ENCODE results near the gene RPH3AL. TPM values are rescaled to one million over a fixed set of nuclear protein-coding genes. Genes with fewer than 3 reads are reported as not detected.
"Not testable (repeated sequence)": the region's sequence is repeated elsewhere in the genome, so short reads cannot be mapped to it uniquely, and the experiment has no call there.

The RPH3AL gene
- total RNA-seq, 1 experiment from 2014 or later = 22.0 TPM

DNA sequence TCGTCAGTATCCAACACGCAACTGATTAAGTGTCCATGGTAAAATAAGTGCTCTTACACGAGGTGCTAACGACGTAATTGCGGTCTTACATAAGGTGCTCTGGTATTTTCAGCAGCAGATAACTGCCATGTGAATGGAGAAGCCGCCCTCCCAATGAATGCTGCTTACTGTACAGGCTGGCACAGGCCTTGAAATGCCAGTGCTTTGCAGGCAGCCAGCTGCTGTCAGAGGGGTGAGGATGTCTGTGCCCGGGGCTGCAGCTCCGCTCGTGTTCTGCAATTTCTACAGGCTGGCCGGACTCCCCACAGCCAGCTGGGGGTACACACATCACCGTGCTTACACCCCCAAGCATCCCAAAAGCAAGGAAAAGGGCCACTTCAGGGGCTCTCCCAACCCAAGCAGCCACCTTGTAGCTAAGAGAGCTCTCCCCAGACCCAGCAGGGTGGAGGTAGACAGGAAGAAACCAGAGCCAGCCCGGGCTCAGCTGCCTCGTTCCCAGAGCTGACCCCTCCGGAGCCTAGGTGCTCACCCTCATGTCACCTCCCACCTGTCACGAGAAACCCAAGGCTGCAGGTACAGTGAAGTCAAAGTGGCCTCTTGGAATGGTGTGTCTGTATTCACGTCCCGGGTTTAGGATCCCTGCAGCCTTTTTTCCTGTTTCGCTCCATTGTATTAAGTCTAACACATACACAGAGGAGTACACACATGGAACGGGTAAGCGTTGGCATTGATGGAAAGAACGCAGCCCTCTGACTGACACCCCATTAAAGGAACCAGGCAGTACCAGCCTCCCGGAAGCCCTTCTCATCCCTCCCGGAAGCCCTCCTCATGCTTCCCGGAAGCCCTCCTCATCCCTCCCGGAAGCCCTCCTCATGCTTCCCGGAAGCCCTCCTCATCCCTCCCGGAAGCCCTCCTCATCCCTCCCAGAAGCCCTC is 27.2 kb upstream of the RPH3AL start:
- no peak for DNase-seq (ENCODE audit: low read depth)

DNA sequence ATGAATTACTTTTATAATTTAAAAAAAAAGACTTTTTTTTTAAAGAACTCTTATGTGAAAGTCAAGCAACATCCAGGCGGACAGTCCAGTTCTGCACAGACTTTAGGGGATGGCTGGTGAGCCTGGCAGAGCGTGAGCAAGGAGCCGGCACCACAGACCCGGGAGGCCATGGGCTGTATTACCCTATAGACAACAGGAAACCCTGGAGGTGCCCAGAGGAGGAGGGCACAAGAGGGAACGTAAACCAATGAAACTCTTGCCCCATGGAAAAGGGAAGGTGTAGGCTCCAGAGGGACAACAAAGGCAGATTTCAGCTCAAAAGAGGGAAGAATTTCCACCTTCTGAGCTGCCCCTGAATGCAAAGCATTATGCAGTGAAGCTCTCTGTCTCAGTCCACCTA is 25.5 kb upstream of the RPH3AL start:
- DNase-seq (ENCODE audit: low read depth) = no peak

DNA sequence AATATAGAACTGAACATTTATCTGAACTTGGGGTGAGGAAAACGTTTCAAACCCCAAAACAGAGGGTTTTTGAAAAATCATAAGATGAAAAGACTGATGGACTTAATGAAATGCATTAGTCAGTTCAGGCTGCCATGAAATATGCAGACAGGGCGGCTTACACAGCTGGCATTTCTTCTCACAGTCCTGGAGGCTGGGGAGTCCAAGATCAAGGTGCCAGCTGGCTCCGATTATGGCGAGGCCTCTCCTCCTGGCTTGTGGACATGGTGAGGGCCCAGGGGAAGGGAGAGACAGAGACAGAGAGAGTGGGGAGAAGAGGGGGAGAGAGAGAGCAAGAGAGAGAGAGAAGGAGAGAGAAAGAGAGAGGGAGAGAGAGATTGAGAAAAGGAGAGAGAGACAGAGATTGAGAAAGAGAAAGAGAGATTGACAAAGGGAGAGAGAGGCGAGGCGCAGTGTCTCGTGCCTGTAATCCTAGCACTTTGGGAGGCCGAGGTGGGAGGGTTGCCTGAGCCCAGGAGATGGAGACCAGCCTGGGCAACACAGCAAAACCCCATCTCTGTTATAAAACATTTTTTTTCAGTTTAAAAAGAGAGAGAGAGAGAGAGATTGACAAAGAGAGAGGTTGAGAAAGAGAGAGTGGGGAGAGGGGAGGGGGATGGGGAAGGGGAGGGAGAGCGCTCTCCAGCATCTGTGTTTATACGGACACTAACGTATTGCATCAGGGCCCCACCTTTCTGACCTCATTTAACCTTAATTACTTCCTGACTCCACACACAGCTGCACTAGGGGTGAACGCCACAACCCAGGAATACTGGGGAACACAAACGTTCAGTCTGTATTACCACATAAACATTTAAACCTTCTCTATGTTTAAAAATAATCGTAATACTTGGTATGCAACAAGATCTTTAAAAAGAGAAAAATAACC is 24.6 kb upstream of the RPH3AL start:
- peak; percentile 38 for DNase-seq (ENCODE audit: low read depth)

DNA sequence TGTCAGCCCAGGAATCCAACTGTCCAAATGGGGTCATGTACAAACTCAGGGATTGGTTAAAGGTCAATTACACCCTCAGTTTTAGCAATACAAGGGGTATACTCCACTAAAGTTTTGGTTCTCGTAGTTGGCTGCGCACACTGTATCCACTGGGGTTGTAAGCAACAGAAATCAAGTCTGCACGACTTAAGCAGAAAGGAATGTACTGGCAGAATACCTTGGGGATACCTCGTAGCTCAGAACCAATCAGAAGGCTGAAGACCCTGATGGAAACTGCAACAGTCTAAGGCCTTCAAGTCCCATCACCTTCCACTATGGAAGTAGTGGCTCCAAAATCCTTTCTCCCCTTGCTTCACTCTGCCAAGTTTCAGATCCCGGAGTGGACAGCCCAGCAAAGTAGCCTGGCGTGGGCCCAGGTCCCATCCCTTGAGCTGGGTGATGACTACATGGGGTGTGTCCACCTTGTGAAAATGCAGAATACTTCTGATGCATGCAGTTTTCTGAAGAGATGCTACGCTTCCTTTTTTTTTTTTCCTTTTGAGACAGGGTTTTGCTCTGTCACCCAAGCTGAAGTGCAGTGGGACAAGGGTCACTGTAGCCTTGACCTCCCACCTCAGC is 21.1 kb upstream of the RPH3AL start:
- no peak for DNase-seq (ENCODE audit: low read depth)

DNA sequence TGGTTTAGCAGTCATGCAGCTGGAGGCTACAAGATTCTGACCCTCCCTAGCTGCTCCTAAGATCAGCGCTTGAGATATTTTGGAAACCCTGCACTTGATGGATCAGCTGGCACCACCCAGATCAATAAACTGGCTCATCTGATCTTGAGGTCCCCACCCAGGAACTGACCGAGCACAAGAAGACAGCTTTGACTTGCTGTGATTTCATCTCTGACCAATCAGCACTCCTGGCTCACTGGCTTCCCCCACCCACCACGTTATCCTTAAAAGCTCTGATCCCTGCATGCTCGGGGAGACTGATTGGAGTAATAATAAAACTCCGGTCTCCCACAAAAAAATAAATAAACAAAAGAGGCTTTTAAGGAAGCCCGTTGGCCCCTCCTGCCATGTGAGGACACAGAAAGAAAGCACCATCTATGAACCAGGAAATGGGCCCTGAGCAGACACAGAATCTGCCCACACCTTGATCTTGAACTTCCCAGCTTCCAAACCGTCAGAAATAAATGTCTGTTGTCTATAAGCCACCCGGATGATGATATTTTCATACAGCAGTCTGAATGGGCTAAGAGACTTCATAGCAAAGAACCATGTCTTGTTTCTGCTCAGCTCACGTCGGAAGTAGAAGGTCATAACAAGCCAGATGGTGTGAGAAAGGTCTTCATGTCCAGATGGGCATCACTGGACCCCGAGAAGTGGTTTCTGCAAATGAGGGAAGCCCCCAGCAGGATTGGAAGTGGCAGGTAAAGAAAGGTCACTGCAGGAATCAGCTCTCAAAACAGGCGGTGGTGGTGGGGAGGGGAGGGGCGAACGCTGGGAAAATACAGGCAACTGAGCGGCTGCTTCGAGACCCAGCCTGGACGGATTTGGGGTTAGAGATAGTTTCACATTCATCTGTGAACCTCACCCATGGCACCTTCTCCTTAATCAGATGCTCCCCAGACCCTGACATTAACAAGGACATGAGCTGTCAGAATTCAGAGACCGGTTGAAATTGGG is 19.8 kb upstream of the RPH3AL start:
- no peak for DNase-seq (ENCODE audit: low read depth)

DNA sequence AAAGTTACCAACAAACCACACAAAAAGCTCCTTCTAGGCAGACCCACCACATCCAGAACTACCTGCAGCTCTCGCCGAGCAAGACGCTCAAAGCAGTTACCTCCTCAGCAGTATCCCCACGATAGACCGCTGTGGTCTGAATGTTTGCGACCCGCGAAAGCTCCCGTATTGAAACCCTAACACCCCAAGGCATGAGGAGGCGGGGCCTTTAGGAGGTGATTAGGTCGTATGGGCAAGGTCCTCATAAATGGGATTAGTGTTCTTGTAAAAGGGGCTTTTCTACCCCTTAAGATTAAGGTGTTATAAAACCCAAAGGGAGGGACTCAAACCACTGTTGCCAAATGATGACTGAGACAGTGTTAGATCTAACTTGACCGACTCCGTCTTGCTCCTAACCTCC is 19.0 kb upstream of the RPH3AL start:
- DNase-seq (ENCODE audit: low read depth) = no peak

DNA sequence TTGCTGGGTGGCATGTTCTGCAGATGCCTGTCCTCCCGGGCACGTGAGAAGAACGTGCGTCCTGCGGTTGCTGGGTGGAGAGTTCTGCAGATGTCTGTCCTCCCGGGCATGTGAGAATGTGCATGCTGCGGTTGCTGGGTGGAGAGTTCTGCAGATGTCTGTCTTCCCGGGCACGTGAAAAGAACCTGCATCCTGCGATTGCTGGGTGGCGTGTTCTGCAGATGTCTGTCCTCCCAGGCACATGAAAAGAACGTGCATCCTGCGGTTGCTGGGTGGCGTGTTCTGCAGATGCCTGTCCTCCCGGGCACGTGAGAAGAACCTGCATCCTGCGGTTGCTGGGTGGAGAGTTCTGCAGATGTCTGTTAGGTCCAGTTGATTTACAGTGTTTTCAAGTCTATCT is 15.0 kb upstream of the RPH3AL start:
- not testable (repeated sequence) for DNase-seq (ENCODE audit: low read depth)

DNA sequence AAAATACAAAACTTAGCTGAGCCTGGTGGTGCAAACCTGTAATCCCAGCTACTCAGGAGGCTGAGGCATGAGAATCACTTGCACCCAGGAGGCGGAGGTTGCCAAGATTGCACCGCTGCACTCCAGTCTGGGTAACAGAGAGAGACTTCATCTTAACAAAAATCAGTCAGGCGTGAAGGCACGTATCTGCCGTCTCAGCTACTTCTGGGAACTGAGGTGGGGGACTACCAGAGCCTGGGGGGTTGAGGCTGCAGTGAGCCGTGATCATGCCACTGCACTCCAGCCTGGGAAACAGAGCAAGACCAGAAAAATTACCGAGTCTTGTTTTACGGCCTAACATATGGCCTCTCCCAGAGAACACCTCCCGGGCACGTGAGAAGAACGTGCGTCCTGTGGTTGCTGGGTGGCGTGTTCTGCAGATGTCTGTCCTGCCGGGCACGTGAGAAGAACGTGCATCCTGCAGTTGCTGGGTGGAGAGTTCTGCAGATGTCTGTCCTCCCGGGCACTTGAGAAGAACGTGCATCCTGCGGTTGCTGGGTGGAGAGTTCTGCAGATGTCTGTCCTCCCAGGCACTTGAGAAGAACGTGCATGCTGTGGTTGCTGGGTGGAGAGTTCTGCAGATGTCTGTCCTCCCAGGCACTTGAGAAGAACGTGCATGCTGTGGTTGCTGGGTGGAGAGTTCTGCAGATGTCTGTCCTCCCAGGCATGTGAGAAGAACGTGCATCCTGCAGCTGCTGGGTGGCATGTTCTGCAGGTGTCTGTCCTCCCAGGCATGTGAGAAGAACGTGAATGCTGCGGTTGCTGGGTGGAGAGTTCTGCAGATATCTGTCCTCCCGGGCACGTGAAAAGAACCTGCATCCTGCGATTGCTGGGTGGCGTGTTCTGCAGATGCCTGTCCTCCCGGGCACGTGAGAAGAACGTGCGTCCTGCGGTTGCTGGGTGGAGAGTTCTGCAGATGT is 14.3 kb upstream of the RPH3AL start:
- not testable (repeated sequence) for DNase-seq (ENCODE audit: low read depth)

DNA sequence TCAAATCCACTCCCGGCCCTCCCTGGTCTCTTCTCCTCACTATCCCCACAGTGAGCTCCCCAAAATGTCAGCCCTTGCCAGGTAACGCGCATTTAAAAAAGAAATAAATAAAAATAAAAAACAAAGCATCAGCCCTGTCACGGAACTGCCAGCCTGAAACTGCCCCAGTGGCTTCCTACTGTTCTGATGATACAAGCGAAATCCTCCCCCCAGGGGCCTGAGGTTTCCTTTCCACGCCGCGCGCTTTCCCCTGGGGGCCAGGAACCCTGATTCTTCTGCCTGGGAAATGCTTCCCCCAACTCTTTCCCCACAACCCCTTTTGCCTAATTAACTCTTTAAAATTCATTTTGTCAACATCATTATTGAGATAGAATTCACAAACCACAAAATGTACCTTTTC is 12.2 kb upstream of the RPH3AL start:
- DNase-seq (ENCODE audit: low read depth) = no peak

DNA sequence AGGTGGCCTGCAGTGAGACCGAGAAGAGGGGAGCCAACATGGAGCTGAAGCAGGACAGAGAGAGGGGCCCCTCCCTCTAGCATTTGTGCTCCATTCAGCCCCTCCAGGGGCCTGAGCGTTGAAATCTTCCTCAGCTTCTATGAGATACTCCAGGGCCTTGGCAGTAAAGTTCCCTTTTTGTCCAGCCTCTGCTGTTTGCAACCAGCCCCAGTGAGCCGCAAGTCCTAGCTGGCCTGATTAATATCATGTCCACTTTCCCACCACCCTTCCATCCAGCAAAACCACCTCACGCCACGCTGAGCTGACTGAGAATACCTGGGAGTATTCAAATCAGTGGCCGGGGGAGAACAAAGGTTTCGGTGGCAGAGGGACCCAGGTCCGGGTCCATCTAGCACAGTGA is 11.7 kb upstream of the RPH3AL start:
- DNase-seq (ENCODE audit: low read depth) = no peak

DNA sequence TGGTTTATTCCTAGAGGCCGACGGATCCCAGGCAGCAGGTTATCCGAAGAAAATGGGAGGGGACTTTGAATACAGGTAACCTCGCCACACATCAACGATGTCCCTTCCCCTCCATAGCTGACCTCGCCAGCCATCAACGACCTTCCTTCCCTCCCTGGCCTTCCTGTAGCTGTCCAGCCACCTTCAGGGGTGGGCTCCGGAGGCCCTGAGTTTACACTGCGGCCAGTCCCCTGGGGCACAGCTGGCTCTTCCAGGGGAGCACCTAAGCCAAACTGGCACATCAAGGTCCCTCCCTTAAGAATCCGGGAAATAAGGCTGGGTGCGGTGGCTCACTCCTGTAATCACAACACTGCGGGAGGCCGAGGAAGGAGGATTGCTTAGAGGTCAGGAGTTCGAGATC is 10.1 kb upstream of the RPH3AL start:
- no peak for DNase-seq (ENCODE audit: low read depth)

DNA sequence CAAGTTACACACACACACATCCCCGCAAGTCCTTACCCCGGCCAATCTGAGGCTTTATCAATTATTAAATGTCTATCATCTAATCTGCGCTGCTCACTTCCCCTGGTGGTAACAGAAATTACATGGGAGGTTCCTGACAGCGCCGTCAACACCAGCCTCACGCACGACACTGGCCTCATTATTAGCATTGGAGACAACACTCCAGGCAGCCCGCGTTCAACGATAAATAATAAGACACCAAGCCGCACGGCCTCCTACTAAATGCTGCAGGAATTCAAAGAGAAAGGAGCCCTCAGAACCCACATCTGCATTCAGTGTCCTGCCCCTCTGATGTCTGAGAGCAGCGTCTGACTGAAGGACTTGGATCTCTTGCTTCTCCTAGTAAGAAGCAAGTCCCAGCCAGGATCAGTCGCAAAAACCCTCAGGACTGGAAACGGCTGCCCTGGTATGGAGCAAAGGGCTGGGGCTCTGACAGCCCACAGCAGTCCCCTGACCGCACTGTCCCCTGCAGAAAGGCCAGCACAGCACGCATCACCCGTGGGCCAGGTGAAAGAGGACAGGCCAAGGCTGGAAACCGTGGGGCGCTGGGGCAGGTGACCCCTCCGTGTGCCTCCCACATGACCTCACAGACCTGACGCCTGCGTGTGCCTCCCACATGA is 7.6 kb upstream of the RPH3AL start:
- DNase-seq (ENCODE audit: low read depth) = no peak

DNA sequence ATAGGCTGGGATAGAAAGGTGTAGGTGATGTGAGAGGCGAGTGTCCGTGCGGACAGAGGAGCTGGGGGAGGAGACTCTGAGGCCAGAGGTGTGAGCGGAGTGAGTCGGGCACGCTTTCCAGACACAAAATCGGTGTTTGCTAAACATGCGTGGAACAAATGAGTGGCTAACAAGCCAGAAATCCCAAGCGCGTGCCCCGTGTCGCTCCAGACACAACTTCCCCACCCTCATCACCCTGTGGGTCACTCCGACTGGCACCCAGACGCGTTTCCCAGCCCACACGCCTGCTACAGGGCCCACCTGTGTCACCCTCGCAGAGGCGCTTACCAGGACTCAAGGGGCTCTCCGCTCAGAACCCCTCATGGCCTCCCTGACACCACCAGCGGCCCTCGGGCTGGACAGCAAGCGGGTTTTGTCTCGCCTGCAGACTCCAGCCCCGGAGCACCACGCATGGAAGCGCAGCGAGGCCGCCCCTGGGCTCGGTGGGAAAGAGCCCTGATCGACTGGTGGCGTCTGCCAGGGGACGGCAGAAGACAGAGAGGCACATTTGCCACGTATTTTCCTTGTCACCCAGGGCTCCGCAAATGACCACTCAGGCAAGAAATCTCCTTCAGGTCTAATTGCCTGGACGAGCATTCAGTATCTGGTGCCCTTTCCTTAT is 6.0 kb upstream of the RPH3AL start:
- no peak for DNase-seq (ENCODE audit: low read depth)

DNA sequence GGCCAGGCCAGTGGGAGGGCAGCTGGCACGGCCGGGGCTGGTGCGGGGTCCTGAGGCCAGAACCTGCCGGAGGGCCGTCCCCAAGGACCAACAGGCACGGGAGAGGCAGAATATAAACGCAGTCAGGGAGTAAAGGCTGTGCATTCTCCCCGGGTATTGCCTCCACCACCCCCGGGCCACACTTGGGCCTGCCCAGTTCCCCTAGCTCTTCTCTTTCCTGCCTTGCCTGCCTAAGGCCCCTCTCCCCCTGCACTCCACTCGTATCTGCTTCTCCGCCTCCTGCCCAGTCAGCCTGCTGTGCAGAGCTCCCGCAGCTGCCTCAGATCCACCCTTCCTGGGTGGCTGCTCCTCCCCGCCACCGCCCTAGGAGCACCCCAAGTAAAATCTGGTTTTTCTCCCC is 5.0 kb upstream of the RPH3AL start:
- DNase-seq (ENCODE audit: low read depth) = no peak

DNA sequence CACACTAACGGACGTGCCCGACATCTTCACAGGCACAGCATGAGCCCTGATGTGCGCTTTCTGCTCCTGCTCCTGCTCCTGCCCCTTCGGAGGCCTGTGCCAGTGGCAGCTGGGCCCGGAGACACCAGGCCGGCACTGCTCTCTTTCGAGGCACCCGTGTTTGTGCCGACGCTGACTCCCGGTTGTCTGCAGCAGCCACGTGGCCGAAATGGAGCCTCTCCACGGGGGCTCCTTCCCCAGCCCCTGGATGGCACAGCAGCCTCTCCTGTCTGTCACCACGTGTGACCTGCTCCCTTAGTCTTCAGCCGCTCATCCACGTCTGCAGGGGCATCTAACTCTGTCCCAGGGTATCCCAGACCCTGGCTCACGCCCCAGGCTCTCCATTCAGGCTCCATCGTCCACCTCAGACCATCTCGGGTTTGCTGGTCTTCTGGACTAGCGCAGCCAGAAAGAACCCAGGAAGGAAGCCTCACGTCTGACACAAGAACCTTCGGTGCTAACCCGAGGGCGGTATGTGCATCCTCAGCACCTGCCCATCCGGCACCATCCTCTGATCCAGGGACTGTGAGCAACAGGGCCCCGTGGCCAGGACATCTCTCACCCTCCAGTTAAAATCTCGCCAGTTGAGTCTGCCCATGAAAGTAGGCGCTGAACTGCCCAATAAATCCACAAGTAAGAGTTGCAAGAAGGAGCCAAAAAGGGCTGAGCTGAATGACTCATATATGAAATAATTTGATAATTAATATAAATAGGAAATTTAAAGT is 4.2 kb upstream of the RPH3AL start:
- no peak for DNase-seq (ENCODE audit: low read depth)

DNA sequence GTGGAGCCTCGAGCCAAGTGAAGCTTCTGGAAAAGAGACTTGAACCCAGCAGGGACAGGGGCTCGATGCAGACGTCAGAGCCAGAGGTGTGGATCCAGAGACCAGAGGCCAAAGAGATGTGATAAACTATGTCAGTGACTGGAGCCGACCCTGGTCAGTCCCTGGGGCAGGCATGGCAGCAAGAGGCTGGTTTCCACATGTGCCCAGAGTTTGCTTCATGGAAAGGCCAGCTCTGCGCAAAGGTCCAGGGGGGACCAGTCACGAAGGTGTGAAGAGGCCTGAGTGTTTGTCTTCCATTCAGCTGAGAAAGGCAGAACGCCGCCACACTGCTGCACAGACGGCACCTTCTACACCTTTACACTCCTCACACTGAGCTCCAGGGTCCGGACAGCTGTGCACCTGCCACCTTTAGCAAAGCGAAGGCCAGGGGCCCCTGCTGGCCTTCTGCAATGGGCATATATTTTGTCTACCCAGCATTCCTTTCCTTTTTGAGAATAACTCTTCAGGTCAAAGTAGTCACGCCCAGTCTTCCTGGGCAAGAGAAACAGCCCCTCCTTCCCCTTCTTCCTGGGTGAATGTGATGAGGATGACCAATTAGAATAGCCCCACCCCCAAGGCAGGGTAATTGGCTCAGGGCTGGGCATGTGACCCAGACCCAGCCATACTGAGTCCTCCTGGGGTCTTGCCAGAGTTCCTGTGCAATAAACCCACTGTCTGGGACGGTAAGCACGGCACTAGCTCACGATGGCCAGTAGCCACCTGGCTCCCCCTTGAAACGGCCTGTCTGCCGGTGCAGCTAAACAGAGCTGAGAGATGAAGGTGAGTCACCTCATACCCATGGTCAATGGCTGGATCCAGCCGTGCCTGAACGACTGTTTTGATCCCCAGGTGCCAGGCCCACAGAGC is 2.3 kb upstream of the RPH3AL start:
- no peak for DNase-seq (ENCODE audit: low read depth)

DNA sequence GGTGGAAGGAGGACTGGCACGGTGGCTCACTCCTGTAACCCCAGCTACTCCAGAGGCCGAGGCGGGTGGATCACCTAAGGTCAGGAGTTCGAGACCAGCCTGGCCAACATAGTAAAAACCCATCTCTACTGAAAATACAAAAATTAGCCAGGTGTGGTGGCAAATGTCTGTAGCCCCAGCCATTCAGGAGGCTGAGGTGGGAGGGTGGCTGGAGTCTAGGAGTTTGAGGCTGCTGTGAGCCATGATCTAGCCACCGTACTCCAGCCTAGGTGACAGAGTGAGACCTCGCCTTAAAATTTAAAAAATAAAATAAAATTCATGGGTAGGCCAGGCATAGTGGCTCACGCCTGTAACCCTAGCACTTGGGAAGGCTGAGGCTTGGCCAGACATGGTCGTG is 1.2 kb upstream of the RPH3AL start:
- DNase-seq (ENCODE audit: low read depth) = no peak
